Astrocyte of the cerebellum (primary cell): ENCODE data around the gene GFAP.

Experiments
- DNase-seq: peaks from one replicate; pipeline ENCODE4 v3.0.0-alpha.2; 2011; ENCODE audit warnings: low read depth
- H3K4me3 ChIP-seq: 2 replicates; pipeline ENCODE4 v1.5.1; 2011; ENCODE audit warnings: mild to moderate bottlenecking, low read depth, low read length, moderate library complexity
- in situ Hi-C: cut with HindIII; loops from 2 replicates; pipeline ENCODE4 v1.10.0; 2017; ENCODE audit warnings: low sequenced_read_pairs
- TF ChIP-seq, protein P1 (sequence below): IDR thresholded peaks from 2 replicates; pipeline ENCODE4 v1.5.1; 2012; ENCODE audit warnings: low read length, low read depth, moderate library complexity, mild to moderate bottlenecking; ENCODE audit errors: missing control alignments

Gene GFAP

GRCh38 chr17:44911133-44912001 lies 3.9 kb downstream of the GFAP start:
- H3K4me3 ChIP-seq, result no peak overlapping the region
- in situ Hi-C loops, result no loop called here
- no peak for DNase-seq
- TF ChIP-seq, protein P1, sequence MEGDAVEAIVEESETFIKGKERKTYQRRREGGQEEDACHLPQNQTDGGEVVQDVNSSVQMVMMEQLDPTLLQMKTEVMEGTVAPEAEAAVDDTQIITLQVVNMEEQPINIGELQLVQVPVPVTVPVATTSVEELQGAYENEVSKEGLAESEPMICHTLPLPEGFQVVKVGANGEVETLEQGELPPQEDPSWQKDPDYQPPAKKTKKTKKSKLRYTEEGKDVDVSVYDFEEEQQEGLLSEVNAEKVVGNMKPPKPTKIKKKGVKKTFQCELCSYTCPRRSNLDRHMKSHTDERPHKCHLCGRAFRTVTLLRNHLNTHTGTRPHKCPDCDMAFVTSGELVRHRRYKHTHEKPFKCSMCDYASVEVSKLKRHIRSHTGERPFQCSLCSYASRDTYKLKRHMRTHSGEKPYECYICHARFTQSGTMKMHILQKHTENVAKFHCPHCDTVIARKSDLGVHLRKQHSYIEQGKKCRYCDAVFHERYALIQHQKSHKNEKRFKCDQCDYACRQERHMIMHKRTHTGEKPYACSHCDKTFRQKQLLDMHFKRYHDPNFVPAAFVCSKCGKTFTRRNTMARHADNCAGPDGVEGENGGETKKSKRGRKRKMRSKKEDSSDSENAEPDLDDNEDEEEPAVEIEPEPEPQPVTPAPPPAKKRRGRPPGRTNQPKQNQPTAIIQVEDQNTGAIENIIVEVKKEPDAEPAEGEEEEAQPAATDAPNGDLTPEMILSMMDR, result peak; percentile 60

- DNase-seq, result no peak
- TF ChIP-seq, protein P1, result no peak
- H3K4me3 ChIP-seq, result no peak overlapping the region
- in situ Hi-C loops, result no loop called here
Measured at GRCh38 chr17:44910231-44911106, 4.8 kb downstream of the GFAP start.

- no peak overlapping the region for H3K4me3 ChIP-seq
- DNase-seq, result no peak
- TF ChIP-seq, protein P1, result no peak
- in situ Hi-C loops, result no loop called here
Measured at GRCh38 chr17:44909681-44910144, 5.6 kb downstream of the GFAP start.

DNA sequence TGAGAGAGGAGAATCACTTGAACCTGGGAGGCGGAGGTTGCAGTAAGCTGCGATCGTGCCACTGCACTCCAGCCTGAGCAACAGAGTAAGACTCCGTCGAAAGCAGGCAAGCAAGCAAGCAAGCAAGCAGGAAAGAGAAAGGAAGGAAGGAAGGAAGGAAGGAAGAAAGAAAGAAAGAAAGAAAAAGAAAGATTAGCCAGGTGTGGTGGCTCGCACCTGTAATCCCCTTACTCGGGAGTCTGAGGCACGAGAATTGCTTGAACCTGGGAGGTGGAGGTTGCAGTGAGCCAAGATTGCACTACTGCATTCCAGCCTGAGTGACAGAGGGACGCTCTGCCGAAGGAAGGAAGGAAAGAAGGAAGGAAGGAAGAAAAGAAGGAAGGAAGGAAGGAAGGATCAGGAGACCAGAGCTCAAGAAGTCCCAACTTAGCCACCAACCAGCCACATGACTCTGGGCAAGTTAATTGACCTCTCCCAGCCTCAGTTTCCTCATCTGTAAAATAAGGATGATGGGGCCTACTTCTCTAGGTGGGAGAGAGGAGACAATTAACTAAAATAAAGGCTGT lies 6.5 kb downstream of the GFAP start:
- DNase-seq, result no peak
- TF ChIP-seq, protein P1, result no peak
- H3K4me3 ChIP-seq, result no peak overlapping the region
- in situ Hi-C loops, result no loop called here

DNA sequence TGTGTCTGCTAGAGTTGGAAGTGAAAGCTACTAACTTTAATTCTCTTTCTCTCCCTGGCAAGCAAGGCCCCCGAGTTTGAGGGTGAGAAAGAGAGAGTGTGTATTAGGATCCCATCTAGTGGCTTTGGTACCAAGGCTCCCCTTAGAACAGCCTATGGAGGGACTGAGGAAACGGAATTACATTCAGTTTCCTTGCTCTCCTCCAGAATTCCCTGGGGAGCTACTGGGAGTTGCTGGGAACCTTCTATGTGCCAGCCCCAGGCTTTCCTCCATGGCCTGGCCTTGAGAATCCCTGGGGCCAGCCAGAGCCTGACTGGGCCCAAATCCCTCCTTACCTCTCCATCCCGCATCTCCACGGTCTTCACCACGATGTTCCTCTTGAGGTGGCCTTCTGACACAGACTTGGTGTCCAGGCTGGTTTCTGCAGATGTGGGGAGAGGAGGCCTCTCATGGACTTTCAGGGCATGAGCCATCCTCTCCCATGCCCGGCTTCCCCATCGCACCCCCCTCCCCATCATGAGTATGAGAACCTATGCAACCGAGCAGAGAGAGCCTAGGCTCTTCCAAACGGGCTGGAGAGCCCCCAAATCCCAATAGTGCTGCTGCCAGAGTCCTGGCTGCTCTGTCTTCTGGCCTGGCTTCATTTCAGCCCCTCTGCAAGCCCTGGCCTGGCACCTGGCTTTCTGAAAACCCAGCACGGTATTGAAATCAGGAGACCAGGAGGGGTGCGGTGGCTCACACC lies 7.4 kb downstream of the GFAP start:
- no peak overlapping the region for H3K4me3 ChIP-seq
- TF ChIP-seq, protein P1, result no peak
- in situ Hi-C loops, result no loop called here
- DNase-seq, result no peak
